ENCODE data around the gene ZSCAN16. TPM values are rescaled to one million over a fixed set of nuclear protein-coding genes. Genes with fewer than 3 reads are reported as not detected.
"Not testable (repeated sequence)": the region's sequence is repeated elsewhere in the genome, so short reads cannot be mapped to it uniquely, and the experiment has no call there.

Gene ZSCAN16
- total RNA-seq, 4 donors from 2014 or later, result 2.8 to 6.0 (median 3.5) TPM

GRCh38 chr6:28089054-28089453 lies 35.4 kb upstream of the ZSCAN16 start:
- DNase-seq (ENCODE audit: low spot score) (no peak), ATAC-seq (ENCODE audit: low FRiP score) (no peak)
- TF ChIP-seq, protein P1, sequence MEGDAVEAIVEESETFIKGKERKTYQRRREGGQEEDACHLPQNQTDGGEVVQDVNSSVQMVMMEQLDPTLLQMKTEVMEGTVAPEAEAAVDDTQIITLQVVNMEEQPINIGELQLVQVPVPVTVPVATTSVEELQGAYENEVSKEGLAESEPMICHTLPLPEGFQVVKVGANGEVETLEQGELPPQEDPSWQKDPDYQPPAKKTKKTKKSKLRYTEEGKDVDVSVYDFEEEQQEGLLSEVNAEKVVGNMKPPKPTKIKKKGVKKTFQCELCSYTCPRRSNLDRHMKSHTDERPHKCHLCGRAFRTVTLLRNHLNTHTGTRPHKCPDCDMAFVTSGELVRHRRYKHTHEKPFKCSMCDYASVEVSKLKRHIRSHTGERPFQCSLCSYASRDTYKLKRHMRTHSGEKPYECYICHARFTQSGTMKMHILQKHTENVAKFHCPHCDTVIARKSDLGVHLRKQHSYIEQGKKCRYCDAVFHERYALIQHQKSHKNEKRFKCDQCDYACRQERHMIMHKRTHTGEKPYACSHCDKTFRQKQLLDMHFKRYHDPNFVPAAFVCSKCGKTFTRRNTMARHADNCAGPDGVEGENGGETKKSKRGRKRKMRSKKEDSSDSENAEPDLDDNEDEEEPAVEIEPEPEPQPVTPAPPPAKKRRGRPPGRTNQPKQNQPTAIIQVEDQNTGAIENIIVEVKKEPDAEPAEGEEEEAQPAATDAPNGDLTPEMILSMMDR (IDR thresholded peaks at IDR 0.05), result no peak

- TF ChIP-seq, protein P1 (IDR thresholded peaks at IDR 0.05), result no peak
- no peak for ATAC-seq (ENCODE audit: low FRiP score)
- no peak for DNase-seq (ENCODE audit: low spot score)
Observed at GRCh38 chr6:28090917-28091586, 33.4 kb upstream of the ZSCAN16 start.

GRCh38 chr6:28102222-28102621 lies 22.2 kb upstream of the ZSCAN16 start:
- DNase-seq (ENCODE audit: low spot score); ATAC-seq (ENCODE audit: low FRiP score): not testable (repeated sequence)

DNA sequence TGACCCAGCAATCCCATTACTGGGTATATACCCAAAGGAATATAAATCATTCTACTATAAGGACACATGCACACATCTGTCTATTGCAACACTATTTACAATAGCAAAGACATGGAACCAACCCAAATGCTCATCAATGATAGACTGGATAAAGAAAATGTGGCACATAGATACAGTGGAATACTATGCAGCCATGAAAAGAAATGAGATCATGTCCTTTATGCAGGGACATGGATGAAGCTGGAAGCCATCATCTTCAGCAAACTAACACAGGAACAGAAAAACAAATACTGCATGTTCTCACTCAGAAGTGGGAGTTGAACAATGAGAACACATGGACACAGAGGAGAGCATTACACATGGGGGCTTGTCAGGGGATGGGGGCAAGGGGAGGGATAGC lies 21.7 kb upstream of the ZSCAN16 start:
- not testable (repeated sequence) for ATAC-seq (ENCODE audit: low FRiP score)

DNA sequence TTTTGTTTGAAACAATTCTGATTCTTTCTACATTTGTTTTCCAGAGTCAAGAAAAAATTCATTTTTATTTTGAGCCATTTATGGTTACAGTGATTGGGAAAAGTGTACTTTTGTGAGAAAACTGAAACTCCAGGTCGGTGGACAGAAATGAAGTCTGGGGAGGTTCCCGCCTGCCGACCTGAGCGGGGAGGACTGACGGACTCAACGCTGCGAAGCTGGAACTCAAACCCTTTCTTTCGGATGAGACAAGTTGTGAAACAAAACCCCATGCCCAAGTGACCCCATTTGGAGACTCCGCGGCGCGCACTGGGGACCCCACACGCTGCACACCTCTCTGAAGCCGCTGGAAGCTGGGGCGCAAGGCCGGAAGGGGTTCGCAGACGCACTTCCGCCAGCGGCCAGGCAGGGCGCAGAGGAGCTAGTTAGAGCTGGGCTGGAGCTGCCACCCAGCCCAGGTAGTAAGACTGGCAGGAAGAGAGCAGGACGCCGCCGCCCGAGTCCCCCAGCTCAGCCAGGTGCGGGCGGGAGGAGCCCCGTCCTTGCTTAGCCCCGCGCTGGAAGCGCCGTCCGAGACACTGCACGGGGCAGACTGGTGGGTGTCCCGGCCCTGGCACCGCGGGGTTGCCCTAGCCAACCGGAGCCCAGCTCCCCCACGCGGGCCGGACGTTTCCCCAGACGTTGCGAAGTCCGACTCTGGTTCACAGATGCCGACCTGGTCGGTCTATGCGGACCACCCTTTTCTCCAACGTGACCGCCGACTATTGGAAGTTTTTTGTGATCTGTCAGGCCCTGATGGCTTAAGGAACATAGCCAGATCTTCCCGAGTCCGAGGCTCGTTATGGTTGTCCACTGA lies 19.8 kb upstream of the ZSCAN16 start:
- ATAC-seq (ENCODE audit: low FRiP score), result peak; percentile 98
- TF ChIP-seq, protein P1 (IDR thresholded peaks at IDR 0.05), result no peak
- DNase-seq (ENCODE audit: low spot score), result no peak

More for the DNA sequence above, 21.7 kb upstream of the ZSCAN16 start:
- not testable (repeated sequence) for DNase-seq (ENCODE audit: low spot score)

GRCh38 chr6:28105245-28105639 lies 19.2 kb upstream of the ZSCAN16 start:
- ATAC-seq (ENCODE audit: low FRiP score), result no peak
- TF ChIP-seq, protein P1 (IDR thresholded peaks at IDR 0.05), result no peak

DNA sequence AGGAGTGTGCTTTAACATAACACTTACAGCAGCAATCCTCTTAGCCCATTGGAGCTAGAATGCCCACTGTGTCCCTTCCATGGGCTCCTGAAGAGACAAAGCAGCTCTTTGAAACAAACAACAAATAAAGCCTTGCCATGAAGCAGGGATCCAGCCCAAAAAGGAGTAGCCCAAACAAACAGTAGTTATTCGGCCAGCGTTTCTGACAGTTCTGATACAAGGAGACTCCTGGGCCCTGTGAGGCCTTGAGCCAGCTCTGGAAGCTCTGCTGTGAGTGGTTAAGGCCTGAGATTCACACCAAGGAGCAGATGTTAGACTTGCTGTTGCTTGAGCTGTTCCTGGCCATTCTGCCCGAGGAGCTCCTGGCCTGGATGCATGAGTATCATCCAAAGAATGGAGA lies 16.9 kb upstream of the ZSCAN16 start:
- TF ChIP-seq, protein P1 (IDR thresholded peaks at IDR 0.05), result no peak
- ATAC-seq (ENCODE audit: low FRiP score) (no peak), DNase-seq (ENCODE audit: low spot score) (no peak)

More at GRCh38 chr6:28105245-28105639, 19.2 kb upstream of the ZSCAN16 start:
- DNase-seq (ENCODE audit: low spot score), result no peak

- TF ChIP-seq, protein P1 (IDR thresholded peaks at IDR 0.05), result no peak
- DNase-seq (ENCODE audit: low spot score) (no peak), ATAC-seq (ENCODE audit: low FRiP score) (no peak)
Observed at GRCh38 chr6:28111964-28112363, 12.4 kb upstream of the ZSCAN16 start.

Data from omental fat pad (tissue), 4 donors.